ENCODE results near the gene GGT1. TPM values are rescaled to one million over a fixed set of nuclear protein-coding genes. Genes with fewer than 3 reads are reported as not detected.
A peak's percentile ranks its signal among the peaks of the same experiment; 100 is the strongest.

Gene GGT1
- total and polyA plus RNA-seq, 12 donors: 0.97 to 59.8 (median 4.0) TPM

- Histone ChIP-seq H3K27ac (peak within 1 kb of the TSS; percentile 86 to 99 (median 95)), H3K4me1 (replicated peaks in 1 of 2) (peaks cover 31 to 51% of the 10 kb centered on the region in 2 donors), H3K4me3 (peak within 1 kb of the TSS; percentile 68 to 89 (median 82)), H3K36me3 (replicated peaks in 1 of 2) (peaks cover 0 to 29% of the 10 kb centered on the region in 2 donors), H3K27me3 (no peaks in the 10 kb centered on the region), H3K9me3 (replicated peaks in 1 of 3) (no peaks in the 10 kb centered on the region)
- intact Hi-C loops (cut with DNase I): no loop called here
- DNase-seq: peak; percentile 99 to 100 (median 100)
- 0 to 1% (median 0%) methylated on average over 4 to 59 of the region's 59 CpGs for WGBS, 4 donors
- TF ChIP-seq POLR2A (IDR thresholded peaks at IDR 0.05) (peak; percentile 34 to 82), CTCF (IDR thresholded peaks at IDR 0.05) (peak in 5 of 6 experiments; percentile 28 to 66 (median 35))
Observed at GRCh38 chr22:24555165-24556039, 47.6 kb upstream of the GGT1 start, which contains the start of gene SNRPD3. Gene SNRPD3 (plus strand): TSS chr22:24555999. CDS start chr22:24557675, 1,676 bp downstream.

- Histone ChIP-seq H3K27ac (no peak overlapping the region), H3K4me3 (no peak overlapping the region), H3K9me3 (replicated peaks in 1 of 3) (no peaks in the 10 kb centered on the region), H3K27me3 (no peaks in the 10 kb centered on the region), H3K36me3 (replicated peaks in 1 of 2) (peaks cover 0 to 35% of the 10 kb centered on the region in 2 donors), H3K4me1 (replicated peaks in 1 of 2) (peaks cover 11 to 31% of the 10 kb centered on the region in 2 donors)
- intact Hi-C loops (cut with DNase I): no loop called here
- TF ChIP-seq POLR2A (IDR thresholded peaks at IDR 0.05): no peak
- TF ChIP-seq CTCF (IDR thresholded peaks at IDR 0.05): no peak
- no peak for DNase-seq
- WGBS, 4 donors: 35 to 63% (median 49%) methylated on average over 2 to 4 of the region's 4 CpGs
Observed at GRCh38 chr22:24559471-24559870, 43.5 kb upstream of the GGT1 start.

- no peak overlapping the region for H3K27ac ChIP-seq
- no peak for DNase-seq
Observed at GRCh38 chr22:24563246-24563645, 39.7 kb upstream of the GGT1 start.

More at GRCh38 chr22:24563246-24563645, 39.7 kb upstream of the GGT1 start:
- TF ChIP-seq POLR2A (IDR thresholded peaks at IDR 0.05) (no peak), CTCF (IDR thresholded peaks at IDR 0.05) (no peak)
- H3K4me3 ChIP-seq: no peak overlapping the region
- peaks cover 0 to 32% of the 10 kb centered on the region in 2 donors for H3K36me3 ChIP-seq (replicated peaks in 1 of 2)
- no peaks in the 10 kb centered on the region for H3K27me3 ChIP-seq
- no peaks in the 10 kb centered on the region for H3K9me3 ChIP-seq (replicated peaks in 1 of 3)
- H3K4me1 ChIP-seq (replicated peaks in 1 of 2): peaks cover 0 to 38% of the 10 kb centered on the region in 2 donors
- intact Hi-C loops (cut with DNase I): no loop called here
- WGBS, 4 donors: 88 to 93% (median 89%) methylated on average over 2 of the region's 2 CpGs
